OCI-LY3 (cell line): ENCODE data around the gene WBP1L.
A peak's percentile ranks its signal among the peaks of the same experiment; 100 is the strongest.

Experiments used
- CTCF ChIP-seq: fragments of 200-600, 300-600 bp; sonication (generic); IDR thresholded peaks from 2 replicates; pipeline ENCODE4 v1.5.1; 2014; ENCODE audit warnings: antibody characterized with exemption, low read length, low read depth
- EZH2phosphoT487 ChIP-seq: fragments of 200-600 bp; shearing (Covaris generic); IDR thresholded peaks from 2 replicates; pipeline ENCODE4 v1.6.1; 2018; ENCODE audit warnings: antibody characterized with exemption, mixed run types, low read depth

GRCh38 chr10:102752934-102753664 is 9.4 kb downstream of the WBP1L start:
- TF ChIP-seq CTCF (peak; percentile 47), EZH2phosphoT487 (no peak)
